K562 treated with DMSO at 1 percent for 12 hours (cell line): ENCODE measurements around the gene ESR2. TPM values are rescaled to one million over a fixed set of nuclear protein-coding genes. Genes with fewer than 3 reads are reported as not detected.

ENCODE experiments used
- total RNA-seq: library from RNA; unstranded; fragments of 300-600 nt; gene quantifications from 2 replicates; pipeline ENCODE4 v1.2.3, GENCODE V29; 2022; ENCODE audit not compliant: insufficient read depth

Gene ESR2
- total RNA-seq = 0.77 and 2.1 TPM in 2 replicates

GRCh38 chr14:64293976-64294671 is at the start of gene ESR2:
Gene ESR2, minus strand, starts transcription at chr14:64294371. Its CDS starts 11,386 bp downstream, at chr14:64282985.

Other genes with a start within 250 kb of the ESR2 start
- gene MTHFD1, start 94.0 kb upstream of the ESR2 start, total RNA-seq = 23.3 and 45.3 TPM in 2 replicates
- gene AKAP5, start 171.1 kb upstream of the ESR2 start, total RNA-seq = 0.15 and 0.73 TPM in 2 replicates
- gene ZBTB25, start 209.5 kb upstream of the ESR2 start, total RNA-seq = 0.56 and 2.2 TPM in 2 replicates
- gene ZBTB1, start 210.4 kb upstream of the ESR2 start, total RNA-seq = 4.0 and 11.6 TPM in 2 replicates
- gene HSPA2, start 246.4 kb upstream of the ESR2 start, total RNA-seq = not detected in 2 replicates